Measurements from ENCODE around the gene PLXDC1. TPM values are rescaled to one million over a fixed set of nuclear protein-coding genes. Genes with fewer than 3 reads are reported as not detected.

Gene PLXDC1
- total RNA-seq, 1 experiment from 2014 or later: 2.0 TPM

GRCh38 chr17:39073916-39074315, 77.5 kb downstream of the PLXDC1 start:
- Histone ChIP-seq H2AK5ac (ENCODE audit: insufficient read length, low read length) (no peak overlapping the region), H2BK12ac (ENCODE audit: insufficient read length, low read depth, low read length) (no peak overlapping the region), H3K79me1 (ENCODE audit: insufficient read depth, low read depth, low read length, poor library complexity, severe bottlenecking) (no peaks in the 10 kb centered on the region), H3K4ac (ENCODE audit: low read depth, low read length) (no peak overlapping the region), H4K5ac (ENCODE audit: insufficient read length, low read depth, low read length) (no peak overlapping the region), H2AFZ (ENCODE audit: low read length) (no peak overlapping the region), H4K20me1 (ENCODE audit: control insufficient read depth, insufficient read depth, insufficient read length) (no peaks in the 10 kb centered on the region), H2BK5ac (ENCODE audit: insufficient read length, low read length) (no peak overlapping the region), H4K91ac (ENCODE audit: insufficient read length, low read depth, low read length) (no peak overlapping the region), H3K4me1 (ENCODE audit: insufficient read depth, low read length) (no peaks in the 10 kb centered on the region), H2BK15ac (ENCODE audit: low read depth, low read length) (no peak overlapping the region), H3K23ac (ENCODE audit: insufficient read length, low read depth, low read length) (no peak overlapping the region), H2BK20ac (ENCODE audit: low read depth, low read length, poor library complexity, severe bottlenecking) (no peak overlapping the region), H2BK120ac (ENCODE audit: low read depth, low read length, poor library complexity, severe bottlenecking) (no peak overlapping the region), H3K23me2 (ENCODE audit: insufficient read length, low read depth, low read length, poor library complexity, severe bottlenecking) (no peaks in the 10 kb centered on the region), H3K79me2 (ENCODE audit: insufficient read depth, low read length) (no peaks in the 10 kb centered on the region), H3K9ac (ENCODE audit: extremely low read depth, insufficient read length, low read length) (no peak overlapping the region), H3K56ac (ENCODE audit: insufficient read length, low read depth, low read length) (no peak overlapping the region), H4K8ac (replicated peaks; ENCODE audit: insufficient read length, low read depth, low read length) (no peak overlapping the region), H3K14ac (ENCODE audit: insufficient read depth, low read length) (no peak overlapping the region), H3K4me2 (ENCODE audit: insufficient read depth, insufficient read length, low read length) (no peak overlapping the region), H3K18ac (ENCODE audit: insufficient read length, low read depth, low read length) (no peak overlapping the region), H3K27me3 (ENCODE audit: insufficient read depth, low read length) (no peaks in the 10 kb centered on the region), H3T11ph (ENCODE audit: low read length) (no peak overlapping the region), H3K27ac (ENCODE audit: insufficient read length, low read depth, low read length) (no peak overlapping the region), H3K9me3 (ENCODE audit: control insufficient read depth, low read depth, low read length) (no peaks in the 10 kb centered on the region)
- Mint-ChIP-seq H3K4me1 (peaks cover 8 to 18% of the 10 kb centered on the region in 2 experiments), H3K27me3 (ENCODE audit: low read depth) (no peaks in the 10 kb centered on the region; the same call in none of the 2 replicates), H3K4me3 (no peak overlapping the region), H3K27ac (peak overlapping the region in 1 of 3 experiments; percentile 61; a peak in 2 of 7 replicates), H3K9me3 (no peaks in the 10 kb centered on the region), H3K36me3 (ENCODE audit: insufficient read depth in 1 of 3, low read depth in 3 of 3) (no peaks in the 10 kb centered on the region)
- no peak for TF ChIP-seq CTCF (conservative IDR thresholded peaks at IDR 0.05)
- DNase-seq: no peak
- WGBS (ENCODE audit: extremely low coverage, insufficient read length, low lambda C conversion rate): no CpG with 5 or more reads among the region's 1 CpG
